Left forelimb (tissue), 1 donor: ENCODE data around the gene FAM120C.

Experiments
- DNase-seq: peaks from one replicate; pipeline ENCODE4 v3.0.0-alpha.2; 2018; ENCODE audit warnings: low spot score

The FAM120C gene

GRCh38 chrX:54171091-54171490 lies 12.0 kb downstream of the FAM120C start:
- DNase-seq: no peak

DNA sequence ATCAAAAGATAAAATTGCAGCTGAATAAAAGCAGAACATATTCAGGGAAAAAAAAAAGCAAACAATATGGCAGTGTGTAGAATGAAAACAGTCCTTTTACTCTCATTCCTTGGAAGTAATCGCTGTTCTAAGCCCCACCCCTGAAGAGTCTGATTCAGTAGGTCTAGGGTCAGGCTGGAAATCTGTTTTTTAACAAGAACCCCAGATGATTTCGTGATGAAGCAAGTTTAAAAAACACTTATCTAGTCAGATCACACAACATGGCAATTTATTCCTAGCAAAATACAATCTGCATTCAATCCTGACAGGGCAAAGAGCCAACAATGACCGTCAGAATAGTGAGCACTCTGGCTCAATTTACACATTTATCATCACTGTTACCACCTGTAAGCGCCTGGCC lies 16.1 kb downstream of the FAM120C start:
- DNase-seq: no peak

DNA sequence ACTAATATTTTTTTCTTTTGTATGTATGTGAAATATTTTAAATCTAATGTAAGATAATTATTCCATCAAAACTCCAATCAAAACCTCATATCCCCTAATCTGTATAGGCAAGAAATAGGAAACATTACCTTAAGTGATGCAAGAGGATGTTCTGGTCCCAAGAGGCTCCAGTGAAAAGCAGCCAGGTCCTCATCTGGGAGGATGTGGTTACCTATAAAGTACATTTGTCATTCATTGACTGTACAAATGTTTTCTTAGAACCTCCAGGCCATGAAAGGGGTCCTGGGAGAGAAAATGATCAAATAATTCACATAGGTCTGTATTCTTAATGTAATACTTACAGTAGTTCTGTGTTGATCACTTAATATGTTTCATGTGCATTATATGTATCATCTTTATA lies 25.5 kb downstream of the FAM120C start:
- DNase-seq: no peak

DNA sequence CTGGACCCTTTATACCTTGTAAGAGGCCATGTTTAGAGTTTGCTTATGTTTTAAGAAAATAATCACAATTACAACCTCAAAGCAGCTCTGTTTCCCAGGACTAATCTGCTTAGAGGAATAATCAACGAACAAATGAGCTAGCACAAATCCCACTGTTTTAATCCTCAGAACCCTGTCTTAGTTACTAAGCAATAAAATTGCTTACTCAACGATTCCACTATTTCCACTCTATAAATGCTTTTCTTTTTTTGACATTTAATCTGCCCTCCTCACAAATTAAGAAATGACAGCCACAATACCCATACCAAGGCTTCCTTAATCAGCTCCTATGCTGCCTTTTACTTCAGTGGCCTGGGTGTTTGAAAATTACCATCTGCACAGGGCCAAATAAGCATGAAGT lies 48.8 kb downstream of the FAM120C start:
- no peak for DNase-seq

DNA sequence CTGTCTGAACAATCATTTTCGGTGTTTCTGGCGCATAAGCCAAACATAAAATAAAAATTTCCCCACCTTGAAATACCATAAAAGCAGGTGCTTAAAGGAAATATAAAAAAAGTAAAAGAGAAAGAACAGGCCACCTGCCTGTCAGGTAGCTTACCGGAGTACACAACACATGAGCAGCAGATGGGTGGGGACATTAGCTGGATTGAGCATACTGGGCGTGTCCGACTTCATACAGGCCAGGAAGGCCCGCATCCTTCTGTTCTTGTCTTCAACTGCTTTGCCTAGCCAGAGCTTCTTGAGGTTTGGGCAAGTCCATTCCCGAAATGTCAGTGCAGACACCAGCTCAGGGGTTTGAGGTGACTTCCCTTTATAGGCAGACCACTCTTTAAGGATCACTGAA lies 66.7 kb downstream of the FAM120C start:
- DNase-seq: no peak

DNA sequence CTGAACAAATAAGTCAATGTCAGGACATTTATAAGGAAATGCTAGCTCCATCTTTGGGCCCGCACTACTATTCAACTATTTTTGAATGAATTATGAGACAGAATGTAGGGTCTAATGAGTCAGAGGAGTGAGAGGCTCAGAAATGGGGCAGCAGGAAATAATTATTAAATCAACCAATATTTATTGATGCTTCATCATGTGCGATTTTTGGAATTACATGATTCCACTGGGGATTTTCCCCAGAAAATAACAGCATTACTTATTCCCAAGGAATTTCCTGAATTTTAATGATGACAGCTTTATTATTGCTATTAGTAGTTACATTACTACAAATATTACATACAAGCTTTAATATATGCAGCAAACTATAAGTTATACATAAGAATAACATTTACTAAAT lies 89.5 kb downstream of the FAM120C start:
- no peak for DNase-seq

DNA sequence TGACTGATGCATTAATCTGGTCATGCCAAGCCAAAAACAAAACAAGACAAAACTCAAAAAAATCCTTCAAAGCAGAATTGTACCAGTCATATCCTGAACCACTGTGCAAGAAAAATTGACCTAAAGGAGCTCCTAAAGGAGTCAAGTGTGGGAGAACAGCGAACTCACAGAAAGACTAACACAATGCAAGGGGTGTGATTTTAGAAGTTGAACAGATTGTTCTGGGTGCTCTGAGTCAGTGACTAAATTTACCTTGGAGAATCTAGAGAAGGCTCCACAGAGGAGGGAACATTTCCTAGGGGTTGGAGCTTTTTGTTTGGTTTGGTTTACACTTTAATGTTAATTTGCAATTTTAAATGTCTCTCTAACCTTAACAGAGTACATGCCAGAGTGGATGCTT lies 89.9 kb downstream of the FAM120C start:
- DNase-seq: no peak

GRCh38 chrX:54090880-54091279 lies 92.2 kb downstream of the FAM120C start:
- no peak for DNase-seq

GRCh38 chrX:54089191-54089590 lies 93.9 kb downstream of the FAM120C start:
- no peak for DNase-seq

- no peak for DNase-seq
Measured at GRCh38 chrX:54087661-54088060, 95.4 kb downstream of the FAM120C start.

DNA sequence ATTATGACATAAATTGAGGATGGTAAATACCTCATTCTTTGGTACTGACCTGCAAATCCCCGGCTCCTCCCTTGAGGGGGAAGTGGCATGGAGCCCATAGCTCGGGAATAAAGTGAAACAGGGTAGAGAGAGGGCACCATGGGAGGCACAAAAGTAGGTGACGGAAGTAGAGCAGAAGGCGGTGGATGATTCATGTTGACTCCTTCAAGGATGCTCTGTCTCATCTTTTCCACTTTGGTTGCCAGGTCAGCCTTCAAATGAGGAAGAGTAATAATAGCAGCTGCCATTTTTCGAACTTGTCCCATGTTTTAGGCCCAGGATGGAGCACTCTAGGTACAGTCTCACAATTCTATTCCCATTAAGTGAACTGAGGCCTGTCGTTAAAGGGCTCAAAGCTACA lies 97.4 kb downstream of the FAM120C start:
- DNase-seq: no peak

GRCh38 chrX:54076903-54077302 lies 106.2 kb downstream of the FAM120C start:
- DNase-seq: no peak

GRCh38 chrX:54074826-54075225 lies 108.2 kb downstream of the FAM120C start:
- DNase-seq: no peak

GRCh38 chrX:54067766-54068165 lies 115.3 kb downstream of the FAM120C start:
- DNase-seq: no peak

GRCh38 chrX:54066841-54067240 lies 116.2 kb downstream of the FAM120C start:
- DNase-seq: no peak

- DNase-seq: no peak
Measured at GRCh38 chrX:54064564-54064963, 118.5 kb downstream of the FAM120C start.

- DNase-seq: no peak
Measured at GRCh38 chrX:54063361-54063760, 119.7 kb downstream of the FAM120C start.

GRCh38 chrX:54049801-54050200 lies 133.3 kb downstream of the FAM120C start:
- no peak for DNase-seq

DNA sequence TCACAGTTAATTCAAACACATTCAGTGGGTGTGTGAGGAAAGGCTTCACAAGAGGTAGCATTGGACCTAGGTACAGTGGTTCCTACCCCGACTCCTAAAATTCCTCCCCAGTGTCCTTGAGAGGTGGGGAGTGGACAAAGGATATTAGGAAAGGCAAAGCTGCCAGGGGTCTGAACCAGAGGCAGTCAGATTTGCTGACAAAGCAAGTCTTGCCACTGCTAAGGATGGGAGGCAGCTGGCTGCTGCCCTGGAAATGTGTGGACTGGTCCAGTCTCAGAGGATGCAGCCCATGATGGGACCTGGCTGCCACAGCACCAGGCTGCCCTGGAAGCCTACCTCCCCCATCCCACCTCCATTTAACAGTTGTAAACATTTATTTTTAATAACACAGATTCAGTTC lies 134.6 kb downstream of the FAM120C start:
- no peak for DNase-seq

DNA sequence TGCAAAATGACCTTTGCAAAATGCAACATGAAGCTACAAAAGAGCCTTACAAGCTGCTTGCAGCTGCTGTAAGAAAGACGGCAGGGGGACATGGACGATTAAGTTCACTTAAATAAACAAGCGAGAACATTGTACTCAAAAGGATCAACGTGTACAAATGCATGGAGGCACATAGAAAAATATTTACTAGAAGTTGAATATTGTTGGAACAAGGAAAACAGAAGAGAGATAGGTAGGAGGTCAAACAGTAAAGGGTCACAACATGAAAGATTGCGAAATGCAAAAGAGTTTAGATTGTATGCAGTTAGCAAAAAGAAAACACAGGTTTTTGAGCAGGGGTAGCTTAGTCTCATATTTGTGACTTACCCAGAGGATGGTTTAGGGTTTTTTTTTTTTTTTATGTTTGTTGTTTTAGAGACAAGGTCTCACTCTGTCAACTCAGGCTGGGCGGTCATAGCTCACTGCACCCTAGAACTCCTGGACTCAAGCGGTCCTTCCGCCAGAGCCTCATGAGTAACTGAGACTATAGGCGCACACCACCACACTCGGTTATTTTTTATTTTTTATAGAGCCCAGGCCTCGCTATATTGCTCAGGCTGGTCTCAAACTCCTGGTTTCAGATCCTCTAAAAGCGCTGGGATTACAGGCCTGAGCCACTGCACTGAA lies 137.4 kb downstream of the FAM120C start:
- DNase-seq: no peak

- no peak for DNase-seq
Measured at GRCh38 chrX:54044877-54045338, 138.1 kb downstream of the FAM120C start.

- peak; percentile 95 for DNase-seq
Measured at GRCh38 chrX:54044126-54044876, 138.8 kb downstream of the FAM120C start, which contains the start of gene PHF8. Gene PHF8 (minus strand): TSS chrX:54044473. CDS start chrX:54042728, 1,745 bp downstream.

DNA sequence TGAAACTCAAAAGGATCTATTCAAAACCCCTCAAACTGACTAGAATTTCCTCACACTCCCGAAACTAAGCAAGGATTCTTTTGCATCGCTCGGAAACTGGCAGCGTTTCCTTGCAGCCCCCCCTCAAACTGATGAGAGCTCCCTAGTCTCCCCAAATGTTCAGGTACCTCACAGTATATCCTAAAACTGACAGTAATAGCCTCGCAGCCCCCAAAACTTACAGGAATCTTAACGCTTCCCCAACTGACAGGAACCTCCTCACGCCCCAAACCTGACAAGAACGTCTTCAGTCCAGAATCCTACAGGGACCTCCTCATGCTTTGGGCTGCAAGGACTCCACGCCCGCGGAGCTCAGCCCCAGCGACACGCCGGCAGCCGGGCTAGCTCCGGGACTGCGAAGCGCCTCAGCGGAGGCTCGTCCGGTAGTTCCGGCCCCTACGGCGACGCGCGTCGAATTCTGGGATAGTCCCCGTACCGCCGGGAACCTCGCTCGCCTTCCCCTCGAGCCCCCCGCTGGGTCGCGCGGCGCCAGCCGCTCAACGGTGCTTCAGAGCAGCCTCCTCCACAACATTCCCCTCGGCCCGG lies 139.4 kb downstream of the FAM120C start:
- no peak for DNase-seq
